Glomerular visceral epithelial cell (primary cell): ENCODE measurements around the gene LRATD1.

Experiments used
- DNase-seq: peaks from one replicate; pipeline ENCODE4 v3.0.0-alpha.2; 2016; ENCODE audit errors: extremely low spot score

The LRATD1 gene

GRCh38 chr2:14633461-14634181 is 1.1 kb downstream of the LRATD1 start:
- no peak for DNase-seq

GRCh38 chr2:14634182-14634488 is 1.6 kb downstream of the LRATD1 start:
- DNase-seq = no peak

GRCh38 chr2:14634489-14635390 is 2.2 kb downstream of the LRATD1 start:
- no peak for DNase-seq

GRCh38 chr2:14635391-14635871 is 2.9 kb downstream of the LRATD1 start:
- DNase-seq = no peak

- no peak for DNase-seq
These were observed 6.0 kb downstream of the LRATD1 start for GRCh38 chr2:14638488-14638887.

- DNase-seq = no peak
These were observed 8.6 kb downstream of the LRATD1 start for GRCh38 chr2:14641116-14641515.

- DNase-seq = no peak
These were observed 10.0 kb downstream of the LRATD1 start for GRCh38 chr2:14642499-14642898.

GRCh38 chr2:14647714-14648113 is 15.2 kb downstream of the LRATD1 start:
- no peak for DNase-seq

- DNase-seq = no peak
These were observed 17.5 kb downstream of the LRATD1 start for GRCh38 chr2:14650066-14650465.

GRCh38 chr2:14654835-14655282 is 22.3 kb downstream of the LRATD1 start:
- no peak for DNase-seq

- no peak for DNase-seq
These were observed 23.6 kb downstream of the LRATD1 start for GRCh38 chr2:14656146-14656545.

- no peak for DNase-seq
These were observed 28.6 kb downstream of the LRATD1 start for GRCh38 chr2:14661163-14661562.

GRCh38 chr2:14673351-14673875 is 40.9 kb downstream of the LRATD1 start:
- DNase-seq = no peak

- DNase-seq = no peak
These were observed 43.0 kb downstream of the LRATD1 start for GRCh38 chr2:14675489-14675888.

- no peak for DNase-seq
These were observed 43.9 kb downstream of the LRATD1 start for GRCh38 chr2:14676371-14676770.

GRCh38 chr2:14677039-14677438 is 44.5 kb downstream of the LRATD1 start:
- no peak for DNase-seq

- no peak for DNase-seq
These were observed 46.2 kb downstream of the LRATD1 start for GRCh38 chr2:14678761-14679160.

GRCh38 chr2:14681608-14682007 is 49.1 kb downstream of the LRATD1 start:
- DNase-seq = no peak
